Sigmoid colon (tissue), 7 donors: Measurements from ENCODE around the gene ESR2. TPM values are rescaled to one million over a fixed set of nuclear protein-coding genes. Genes with fewer than 3 reads are reported as not detected.
"Not testable (repeated sequence)": the region's sequence is repeated elsewhere in the genome, so short reads cannot be mapped to it uniquely, and the experiment has no call there.

Source experiments
- DNase-seq: peaks from one replicate; pipeline ENCODE4 v3.0.0-alpha.2; 2019
- H3K27ac ChIP-seq, 4 donors: fragments of 200-600 bp; sonication (generic); one replicate each; pipeline ENCODE4 v1.5.1; 2016 to 2019; ENCODE audit warnings: mild to moderate bottlenecking in 1 of 4
- H3K27me3 ChIP-seq, 3 donors: fragments of 200-600 bp; sonication (generic); one replicate each; pipeline ENCODE4 v1.5.1; 2019; ENCODE audit warnings: mild to moderate bottlenecking in 1 of 3
- H3K36me3 ChIP-seq, 4 donors: fragments of 200-600 bp; sonication (generic); one replicate each; pipeline ENCODE4 v1.5.1; 2016 to 2019
- H3K4me1 ChIP-seq, 4 donors: fragments of 200-600 bp; sonication (generic); one replicate each; pipeline ENCODE4 v1.5.1; 2017 to 2019
- H3K4me3 ChIP-seq, 4 donors: fragments of 200-600 bp; sonication (generic); one replicate each; pipeline ENCODE4 v1.5.1; 2017 to 2019; ENCODE audit warnings: mild to moderate bottlenecking in 2 of 4, moderate library complexity in 1 of 4
- H3K9me3 ChIP-seq, 4 donors: fragments of 200-600 bp in 3 of 4; sonication (generic) in 3 of 4; one replicate each; pipeline versions ENCODE4 v1.5.1 to v1.6.1; 2013 to 2019
- CTCF ChIP-seq, 4 experiments: fragments of 450-650 bp in 3 of 4; fragments of 200-600 bp in 1 of 4; IDR thresholded peaks; one replicate each; pipeline ENCODE4 v1.5.1; 2016 to 2019; ENCODE audit warnings: antibody characterized with exemption in 4 of 4, mild to moderate bottlenecking in 3 of 4, moderate library complexity in 2 of 4
- EP300 ChIP-seq, 4 donors: sonication (generic); formaldehyde crosslinking; IDR thresholded peaks; one replicate each; pipeline ENCODE4 v1.6.1; 2017; ENCODE audit warnings: antibody characterized with exemption in 4 of 4
- POLR2A ChIP-seq, 2 donors: fragments of 450-650 bp; IDR thresholded peaks; one replicate each; pipeline ENCODE4 v1.6.1; 2016; ENCODE audit warnings: antibody characterized with exemption in 2 of 2, mild to moderate bottlenecking in 2 of 2, moderate library complexity in 2 of 2
- POLR2AphosphoS5 ChIP-seq, 4 donors: sonication (generic); formaldehyde crosslinking; IDR thresholded peaks; one replicate each; pipeline ENCODE4 v1.6.1; 2017; ENCODE audit warnings: antibody characterized with exemption in 4 of 4
- WGBS, 2 donors: extraction: QIAGEN DNeasy Blood & Tissue Kit; methylation state at CpG; one replicate each; pipeline ENCODE4 v1.1.7; 2013; 5-methylcytosine and 5-hydroxymethylcytosine counted together
- intact Hi-C: fragments of 100-400 bp; cut with DNase I; formaldehyde crosslinking; loops from one replicate; pipeline ENCODE4 v1.15.1; 2023
- polyA plus RNA-seq, 3 donors: library from polyadenylated mRNA; stranded (reverse); fragments of 200-250 nt; gene quantifications; one replicate each; pipeline ENCODE4 v1.2.3, GENCODE V29; 2013
- total RNA-seq, 4 donors: library from RNA; depleted of rRNA; stranded (reverse); fragments of >200 nt; gene quantifications; one replicate each; pipeline ENCODE4 v1.1.0, GENCODE V29; 2016
- donor health status: healthy with polysubstance abuse.
- donor health status: Bipolar disorder and iron deficiency.
- donor health status: healthy.

ESR2 gene
- total and polyA plus RNA-seq, 7 donors, result 0.16 to 1.8 (median 0.41) TPM; not detected in 3

- peaks cover 0 to 75% (median 25%) of the 10 kb centered on the region in 4 donors for H3K36me3 ChIP-seq
Measured at GRCh38 chr14:64213853-64214570, 80.2 kb downstream of the ESR2 start.

GRCh38 chr14:64213086-64213485 is 81.1 kb downstream of the ESR2 start:
- no peak for TF ChIP-seq POLR2AphosphoS5 (IDR thresholded peaks at IDR 0.05)
- no peak for TF ChIP-seq EP300 (IDR thresholded peaks at IDR 0.05)
- TF ChIP-seq CTCF (IDR thresholded peaks at IDR 0.05), result no peak
- TF ChIP-seq POLR2A (IDR thresholded peaks at IDR 0.05), result no peak
- Histone ChIP-seq H3K4me1 (peaks cover 0 to 13% (median 0%) of the 10 kb centered on the region in 4 donors), H3K9me3 (no peaks in the 10 kb centered on the region), H3K27me3 (no peaks in the 10 kb centered on the region), H3K27ac (no peak overlapping the region), H3K4me3 (no peak overlapping the region), H3K36me3 (peaks cover 0 to 73% (median 24%) of the 10 kb centered on the region in 4 donors)
- intact Hi-C loops, result no loop called here
- DNase-seq, result no peak
- WGBS, 2 donors, result 95 to 96% methylated on average over 5 of the region's 5 CpGs

More at GRCh38 chr14:64213853-64214570, 80.2 kb downstream of the ESR2 start:
- Histone ChIP-seq H3K4me3 (no peak overlapping the region), H3K27me3 (no peaks in the 10 kb centered on the region), H3K9me3 (no peaks in the 10 kb centered on the region), H3K4me1 (peaks cover 0 to 11% (median 0%) of the 10 kb centered on the region in 4 donors), H3K27ac (no peak overlapping the region)
- intact Hi-C loops, result no loop called here
- 96 to 97% methylated on average over 15 of the region's 15 CpGs for WGBS, 2 donors
- DNase-seq, result no peak
- TF ChIP-seq POLR2A (IDR thresholded peaks at IDR 0.05), result no peak
- TF ChIP-seq CTCF (IDR thresholded peaks at IDR 0.05), result no peak
- no peak for TF ChIP-seq POLR2AphosphoS5 (IDR thresholded peaks at IDR 0.05)
- TF ChIP-seq EP300 (IDR thresholded peaks at IDR 0.05), result no peak

DNA sequence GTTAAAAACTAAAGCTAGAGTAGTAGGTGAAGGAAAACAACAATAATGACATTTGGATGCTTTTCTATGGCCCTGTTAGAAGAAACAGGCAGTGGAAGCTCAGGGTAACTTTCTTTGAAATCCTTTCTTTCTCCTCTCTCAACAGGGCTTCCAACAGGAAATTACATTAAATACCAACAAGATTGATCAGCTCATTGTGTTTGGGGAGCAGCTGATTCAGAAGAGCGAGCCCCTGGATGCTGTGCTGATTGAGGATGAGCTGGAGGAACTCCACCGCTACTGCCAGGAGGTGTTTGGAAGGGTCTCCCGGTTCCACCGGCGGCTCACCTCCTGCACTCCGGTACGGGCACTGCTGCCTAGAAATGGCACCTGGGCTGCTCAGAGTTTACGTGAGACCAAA is 81.5 kb downstream of the ESR2 start:
- Histone ChIP-seq H3K9me3 (no peaks in the 10 kb centered on the region), H3K27me3 (no peaks in the 10 kb centered on the region), H3K4me1 (peaks cover 0 to 13% (median 0%) of the 10 kb centered on the region in 4 donors), H3K4me3 (no peak overlapping the region), H3K27ac (no peak overlapping the region), H3K36me3 (peaks cover 0 to 73% (median 24%) of the 10 kb centered on the region in 4 donors)
- intact Hi-C loops, result no loop called here
- 98% methylated on average over 8 of the region's 8 CpGs for WGBS, 2 donors
- no peak for DNase-seq
- TF ChIP-seq EP300 (IDR thresholded peaks at IDR 0.05), result no peak
- TF ChIP-seq CTCF (IDR thresholded peaks at IDR 0.05), result no peak
- TF ChIP-seq POLR2AphosphoS5 (IDR thresholded peaks at IDR 0.05), result no peak
- no peak for TF ChIP-seq POLR2A (IDR thresholded peaks at IDR 0.05)

DNA sequence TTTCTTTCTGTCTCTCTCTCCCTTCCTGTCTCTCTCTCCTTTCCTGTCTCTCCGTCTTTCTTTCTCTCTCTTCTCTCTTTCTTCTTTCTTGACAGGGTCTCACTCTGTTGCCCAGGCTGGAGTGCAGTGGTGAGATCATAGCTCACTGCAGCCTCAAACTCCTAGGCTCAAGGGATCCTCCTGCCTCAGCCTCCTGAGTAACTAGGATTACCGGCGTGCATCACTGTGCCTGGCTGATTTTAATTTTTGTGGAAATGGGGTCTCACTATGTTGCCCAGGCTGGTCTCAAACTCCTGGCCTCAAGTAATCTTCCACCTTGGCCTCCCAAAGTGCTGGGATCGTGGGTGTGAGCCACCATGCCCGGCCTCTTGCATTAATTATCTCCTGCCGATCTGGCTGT is 83.3 kb downstream of the ESR2 start:
- peaks cover 0 to 13% (median 0%) of the 10 kb centered on the region in 4 donors for H3K4me1 ChIP-seq
- H3K27ac ChIP-seq, H3K9me3 ChIP-seq, intact Hi-C loops, H3K27me3 ChIP-seq, H3K4me3 ChIP-seq, DNase-seq: not testable (repeated sequence)
- H3K36me3 ChIP-seq, result peaks cover 0 to 59% (median 20%) of the 10 kb centered on the region in 4 donors
- 90 to 92% methylated on average over 6 of the region's 6 CpGs for WGBS, 2 donors

DNA sequence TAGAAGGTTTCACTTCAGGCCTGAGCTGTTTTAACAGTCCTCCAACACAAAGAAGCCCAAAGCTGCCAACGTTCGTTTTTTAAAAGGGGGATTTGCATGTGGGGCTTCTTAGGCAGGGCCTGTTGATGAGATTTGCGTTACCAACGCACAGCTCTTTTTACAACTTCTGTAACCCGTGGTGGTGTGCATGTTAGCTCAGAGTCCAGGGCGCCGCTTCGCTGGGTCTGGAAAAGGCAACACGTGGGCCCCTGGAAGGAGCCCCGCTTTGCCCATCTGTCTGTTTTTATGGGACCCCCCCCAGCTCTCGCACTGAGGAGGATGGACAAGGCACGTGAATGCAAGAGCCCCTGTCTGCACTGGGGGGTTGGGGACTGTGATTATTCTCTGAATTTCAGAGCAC is 84.0 kb downstream of the ESR2 start:
- peaks cover 0 to 13% (median 0%) of the 10 kb centered on the region in 4 donors for H3K4me1 ChIP-seq
- 87% methylated on average over 12 of the region's 12 CpGs for WGBS, 2 donors
- H3K27me3 ChIP-seq, result no peaks in the 10 kb centered on the region
- no peak for DNase-seq
- H3K9me3 ChIP-seq, result no peaks in the 10 kb centered on the region
- H3K4me3 ChIP-seq, result no peak overlapping the region
- intact Hi-C loops, result no loop called here
- H3K36me3 ChIP-seq, result peaks cover 0 to 52% (median 20%) of the 10 kb centered on the region in 4 donors
- TF ChIP-seq POLR2A (IDR thresholded peaks at IDR 0.05) (no peak), CTCF (IDR thresholded peaks at IDR 0.05) (no peak), POLR2AphosphoS5 (IDR thresholded peaks at IDR 0.05) (no peak), EP300 (IDR thresholded peaks at IDR 0.05) (no peak)
- peak overlapping the region in 3 of 4 donors; percentile 35 to 49 (median 47) for H3K27ac ChIP-seq
